MM.1S (cell line): ENCODE results near the gene VSTM2L.

Experiments
- DNase-seq: peaks from one replicate; pipeline ENCODE4 v3.0.0-alpha.2; 2015
- H2AFZ ChIP-seq: fragments of 300-600 bp; sonication (generic); 2 replicates; pipeline ENCODE4 v1.6.0; 2016; ENCODE audit warnings: antibody characterized with exemption, low read length
- H3F3A ChIP-seq: fragments of 300-600 bp; sonication (generic); 2 replicates; pipeline ENCODE4 v1.6.1; 2016; ENCODE audit warnings: mild to moderate bottlenecking, antibody characterized with exemption, low read length, moderate library complexity, mixed read lengths; ENCODE audit not compliant: insufficient read depth
- H3K27ac ChIP-seq: fragments of 300-600 bp; sonication (generic); 2 replicates; pipeline ENCODE4 v1.5.1; 2016; ENCODE audit warnings: mild to moderate bottlenecking, low read length
- H3K27me3 ChIP-seq: fragments of 300-600 bp; sonication (generic); replicated peaks from 2 replicates; pipeline ENCODE4 v1.6.0; 2016; ENCODE audit warnings: low read length; ENCODE audit not compliant: insufficient read depth
- H3K36me3 ChIP-seq: fragments of 300-600 bp; sonication (generic); replicated peaks from 2 replicates; pipeline ENCODE4 v1.6.1; 2016; ENCODE audit warnings: mild to moderate bottlenecking, low read length, mixed read lengths; ENCODE audit not compliant: insufficient read depth
- H3K4me1 ChIP-seq: fragments of 300-600 bp; sonication (generic); 2 replicates; pipeline ENCODE4 v1.6.1; 2016; ENCODE audit warnings: low read length, mixed read lengths
- H3K4me2 ChIP-seq: fragments of 300-600 bp; sonication (generic); 2 replicates; pipeline ENCODE4 v1.6.0; 2016; ENCODE audit warnings: low read depth, low read length
- H3K4me3 ChIP-seq: fragments of 300-600 bp; sonication (generic); 2 replicates; pipeline ENCODE4 v1.5.1; 2016; ENCODE audit warnings: low read length, mixed read lengths
- H3K79me2 ChIP-seq: fragments of 300-600 bp; sonication (generic); 2 replicates; pipeline ENCODE4 v1.6.1; 2016; ENCODE audit warnings: mixed run types, low read length, mixed read lengths
- H3K9ac ChIP-seq: fragments of 300-600 bp; sonication (generic); 2 replicates; pipeline ENCODE4 v1.6.1; 2016; ENCODE audit warnings: low read length, mixed read lengths
- H3K9me2 ChIP-seq: fragments of 300-600 bp; sonication (generic); replicated peaks from 2 replicates; pipeline ENCODE4 v1.6.1; 2016; ENCODE audit warnings: mild to moderate bottlenecking, low read length, mixed read lengths; ENCODE audit not compliant: insufficient read depth
- H3K9me3 ChIP-seq: fragments of 300-600 bp; sonication (generic); replicated peaks from 2 replicates; pipeline ENCODE4 v1.6.1; 2016; ENCODE audit warnings: mild to moderate bottlenecking, low read length, mixed read lengths; ENCODE audit not compliant: insufficient read depth
- H4K20me1 ChIP-seq: fragments of 300-600 bp; sonication (generic); 2 replicates; pipeline ENCODE4 v1.6.1; 2016; ENCODE audit warnings: mild to moderate bottlenecking, low read length, moderate library complexity, mixed read lengths; ENCODE audit not compliant: insufficient read depth
- EZH2 ChIP-seq: fragments of 300-600 bp; sonication (generic); optimal IDR thresholded peaks from 2 replicates; pipeline ENCODE3; 2017; ENCODE audit warnings: low read depth, mild to moderate bottlenecking, antibody characterized with exemption, low read length, mixed read lengths
- EZH2phosphoT487 ChIP-seq: fragments of 300-600 bp; sonication (generic); IDR thresholded peaks from 2 replicates; pipeline ENCODE4 v1.6.1; 2018; ENCODE audit warnings: antibody characterized with exemption, low read length
- TF ChIP-seq, protein P1 (sequence below): fragments of 300-600 bp; sonication (generic); IDR thresholded peaks from 2 replicates; pipeline ENCODE4 v1.5.1; 2016; ENCODE audit warnings: antibody characterized with exemption, low read length, mixed read lengths

VSTM2L gene

DNA sequence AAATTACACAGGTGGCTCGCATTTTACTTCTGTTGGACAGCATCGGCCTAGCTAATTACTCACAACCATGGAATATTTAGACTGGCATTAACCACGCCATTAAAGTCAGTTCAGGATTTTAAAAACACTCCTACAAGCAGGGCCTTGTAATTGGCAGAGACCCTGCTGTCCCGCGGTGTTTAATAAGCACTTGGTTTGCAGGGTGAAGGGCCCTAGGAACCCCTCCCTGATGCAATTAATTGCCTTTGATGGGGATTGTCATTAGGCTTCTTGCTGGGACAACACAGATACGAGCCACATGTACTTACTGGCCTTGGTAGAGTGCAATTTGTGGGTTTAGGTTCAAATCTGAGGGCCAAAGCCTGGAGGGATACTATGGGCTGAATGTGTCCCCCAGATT is 7.8 kb upstream of the VSTM2L start:
- Histone ChIP-seq H3K4me2 (no peak overlapping the region), H3K27me3 (peaks cover 13% of the 10 kb centered on the region; the same call in 1 of the 2 replicates), H3K27ac (no peak overlapping the region), H3K4me1 (no peaks in the 10 kb centered on the region), H4K20me1 (no peaks in the 10 kb centered on the region), H2AFZ (no peak overlapping the region), H3K9ac (no peak overlapping the region), H3K36me3 (no peaks in the 10 kb centered on the region), H3F3A (no peaks in the 10 kb centered on the region), H3K79me2 (no peaks in the 10 kb centered on the region), H3K4me3 (no peak overlapping the region), H3K9me2 (no peaks in the 10 kb centered on the region), H3K9me3 (no peaks in the 10 kb centered on the region)
- TF ChIP-seq EZH2 (no peak), EZH2phosphoT487 (no peak)
- TF ChIP-seq, protein P1, sequence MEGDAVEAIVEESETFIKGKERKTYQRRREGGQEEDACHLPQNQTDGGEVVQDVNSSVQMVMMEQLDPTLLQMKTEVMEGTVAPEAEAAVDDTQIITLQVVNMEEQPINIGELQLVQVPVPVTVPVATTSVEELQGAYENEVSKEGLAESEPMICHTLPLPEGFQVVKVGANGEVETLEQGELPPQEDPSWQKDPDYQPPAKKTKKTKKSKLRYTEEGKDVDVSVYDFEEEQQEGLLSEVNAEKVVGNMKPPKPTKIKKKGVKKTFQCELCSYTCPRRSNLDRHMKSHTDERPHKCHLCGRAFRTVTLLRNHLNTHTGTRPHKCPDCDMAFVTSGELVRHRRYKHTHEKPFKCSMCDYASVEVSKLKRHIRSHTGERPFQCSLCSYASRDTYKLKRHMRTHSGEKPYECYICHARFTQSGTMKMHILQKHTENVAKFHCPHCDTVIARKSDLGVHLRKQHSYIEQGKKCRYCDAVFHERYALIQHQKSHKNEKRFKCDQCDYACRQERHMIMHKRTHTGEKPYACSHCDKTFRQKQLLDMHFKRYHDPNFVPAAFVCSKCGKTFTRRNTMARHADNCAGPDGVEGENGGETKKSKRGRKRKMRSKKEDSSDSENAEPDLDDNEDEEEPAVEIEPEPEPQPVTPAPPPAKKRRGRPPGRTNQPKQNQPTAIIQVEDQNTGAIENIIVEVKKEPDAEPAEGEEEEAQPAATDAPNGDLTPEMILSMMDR = no peak
- DNase-seq = no peak

DNA sequence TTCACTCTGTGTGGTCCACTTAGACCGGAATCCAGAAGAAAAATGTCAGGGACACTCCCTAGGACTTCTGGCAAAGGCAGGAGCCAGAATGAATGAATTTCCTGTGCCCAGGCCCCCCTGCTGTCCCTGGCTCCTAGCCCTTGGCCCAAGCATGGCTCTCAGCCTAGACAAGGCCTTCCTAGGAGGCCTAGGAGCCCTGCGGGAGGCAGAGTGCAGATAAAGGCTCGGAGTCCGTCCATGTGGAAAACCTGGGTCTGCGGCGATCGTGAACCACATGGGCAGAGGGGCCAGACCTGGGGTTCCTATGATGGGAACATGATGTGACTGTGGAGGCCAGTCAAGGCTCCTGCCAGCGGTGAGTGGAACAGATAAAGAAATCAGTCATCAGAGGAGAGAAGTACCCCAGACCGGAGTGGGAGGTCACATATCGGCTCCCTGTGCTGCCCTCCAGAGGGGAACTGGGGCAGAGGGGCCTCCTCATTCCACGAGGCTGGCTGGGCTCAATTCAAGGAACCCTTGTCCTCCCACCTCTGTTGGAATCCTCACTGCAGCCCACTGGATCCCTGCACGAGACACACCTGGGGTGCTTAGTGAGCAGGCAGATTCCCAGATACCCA is 5.9 kb upstream of the VSTM2L start:
- H2AFZ ChIP-seq = no peak overlapping the region
- H3K9me3 ChIP-seq = no peaks in the 10 kb centered on the region
- no peak overlapping the region for H3K4me3 ChIP-seq
- TF ChIP-seq EZH2phosphoT487 = no peak
- TF ChIP-seq, protein P1 = no peak
- no peak for TF ChIP-seq EZH2
- no peaks in the 10 kb centered on the region for H3K9me2 ChIP-seq
- no peak overlapping the region for H3K9ac ChIP-seq
- no peaks in the 10 kb centered on the region for H4K20me1 ChIP-seq
- no peak overlapping the region for H3K4me2 ChIP-seq
- no peaks in the 10 kb centered on the region for H3F3A ChIP-seq
- H3K27ac ChIP-seq = no peak overlapping the region
- no peak for DNase-seq
- no peaks in the 10 kb centered on the region for H3K36me3 ChIP-seq
- no peaks in the 10 kb centered on the region for H3K79me2 ChIP-seq
- peaks cover 19% of the 10 kb centered on the region for H3K27me3 ChIP-seq
- no peaks in the 10 kb centered on the region for H3K4me1 ChIP-seq

DNA sequence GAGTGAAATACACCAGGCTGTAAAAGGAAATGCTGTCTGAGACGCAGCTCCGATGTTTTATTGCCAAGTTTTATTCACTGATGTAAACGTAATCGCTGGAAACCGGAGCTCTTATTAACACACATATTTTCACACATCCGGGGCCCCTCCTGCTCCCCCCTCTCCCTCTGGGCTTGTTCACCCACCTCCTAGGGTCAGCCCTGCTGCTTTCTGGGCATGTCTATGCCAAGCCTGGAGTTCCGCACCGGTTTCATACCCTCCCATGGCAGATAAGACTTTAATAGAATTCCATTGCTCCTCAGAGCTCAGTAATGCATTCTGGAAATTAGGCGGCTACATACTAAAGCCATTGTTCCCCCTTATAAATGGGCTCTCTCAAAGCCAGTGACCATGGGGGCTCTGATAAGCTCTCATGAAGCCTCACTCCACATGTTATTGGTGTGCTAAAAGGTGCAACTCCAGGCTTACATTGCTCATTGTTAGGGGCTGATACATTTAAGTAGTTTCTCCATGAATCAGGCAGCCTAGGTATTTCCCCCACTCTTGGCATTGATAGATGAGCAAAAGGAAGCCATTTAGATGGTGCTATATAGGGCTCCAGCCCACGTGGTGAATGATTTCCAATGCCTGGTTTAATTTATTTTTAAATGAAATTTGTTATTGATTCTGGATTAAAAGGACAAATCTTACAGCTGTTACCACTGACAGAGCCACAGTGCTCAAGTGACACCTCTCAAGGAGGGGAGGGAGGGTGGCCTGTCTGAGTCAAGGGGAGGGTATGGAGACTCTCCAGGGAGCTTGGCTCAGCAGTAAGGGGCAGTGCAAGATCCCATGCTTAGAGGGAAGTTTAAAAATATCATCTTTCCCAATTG is 4.5 kb upstream of the VSTM2L start:
- H3K79me2 ChIP-seq = no peaks in the 10 kb centered on the region
- no peak overlapping the region for H3K9ac ChIP-seq
- no peak overlapping the region for H3K27ac ChIP-seq
- no peak overlapping the region for H3K4me3 ChIP-seq
- no peak overlapping the region for H2AFZ ChIP-seq
- H3K36me3 ChIP-seq = no peaks in the 10 kb centered on the region
- H4K20me1 ChIP-seq = no peaks in the 10 kb centered on the region
- H3F3A ChIP-seq = no peaks in the 10 kb centered on the region
- H3K4me2 ChIP-seq = no peak overlapping the region
- no peaks in the 10 kb centered on the region for H3K9me2 ChIP-seq
- peaks cover 27% of the 10 kb centered on the region for H3K27me3 ChIP-seq
- DNase-seq = no peak
- TF ChIP-seq EZH2phosphoT487 = no peak
- TF ChIP-seq, protein P1 = no peak
- TF ChIP-seq EZH2 = no peak
- no peaks in the 10 kb centered on the region for H3K4me1 ChIP-seq
- no peaks in the 10 kb centered on the region for H3K9me3 ChIP-seq
